ENCODE data around the gene MLLT1. TPM values are rescaled to one million over a fixed set of nuclear protein-coding genes. Genes with fewer than 3 reads are reported as not detected.

Gene MLLT1
- total and polyA plus RNA-seq, 2 of the 8 experiments (the other 6 are each of a cell fraction or from before 2014, with no cell fraction given): 18.8 to 45.1 TPM

DNA sequence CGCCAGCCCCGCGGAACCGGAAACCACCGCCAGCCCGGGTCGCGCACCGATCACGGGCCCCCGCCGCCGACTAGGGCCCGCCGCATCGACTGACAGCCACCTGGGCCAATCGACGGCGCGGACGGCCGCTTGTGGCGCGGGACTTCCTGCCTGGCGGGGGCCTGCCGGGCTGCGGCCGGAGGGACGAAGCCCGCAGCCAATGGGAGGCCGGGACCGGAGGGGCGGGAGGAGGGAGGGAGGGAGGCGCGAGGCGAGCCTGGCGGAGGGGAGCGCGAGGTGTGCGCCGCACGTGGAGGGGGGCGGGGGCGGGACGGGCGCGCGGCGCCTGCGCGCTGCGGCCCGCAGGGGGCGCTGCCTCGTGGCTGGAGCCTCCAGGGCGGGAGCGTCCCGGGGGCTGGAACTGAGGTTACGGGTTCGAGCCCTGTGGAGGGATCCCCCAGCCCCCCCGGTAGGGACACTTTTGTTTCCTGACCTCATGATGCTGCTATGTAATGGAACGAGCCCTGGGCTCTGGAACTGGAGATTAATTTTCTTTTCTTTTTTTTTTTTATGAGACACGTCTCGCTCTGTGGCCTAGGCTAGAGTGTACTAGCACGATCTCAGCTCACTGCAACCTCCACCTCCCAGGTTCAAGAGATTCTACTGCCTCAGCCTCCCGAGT, at the start of gene MLLT1 (continued):
- TF ChIP-seq SP4 (IDR thresholded peaks at IDR 0.05; ENCODE audit: low read length) (no peak), SUZ12 (IDR thresholded peaks at IDR 0.05; ENCODE audit: low read length) (no peak), HDAC6 (IDR thresholded peaks at IDR 0.05; ENCODE audit: low read depth, low read length) (no peak), KDM4A (IDR thresholded peaks at IDR 0.05; ENCODE audit: low read depth, low read length, severe bottlenecking) (peak; percentile 45), SRF (IDR thresholded peaks at IDR 0.05; ENCODE audit: low read depth, low read length) (no peak), EP300 (IDR thresholded peaks at IDR 0.05; ENCODE audit: borderline replicate concordance in 1 of 2, low read depth in 2 of 2, low read length in 2 of 2) (no peak), SIRT6 (IDR thresholded peaks at IDR 0.05; ENCODE audit: low read length) (no peak), CHD2 (IDR thresholded peaks at IDR 0.05; ENCODE audit: low read length) (peak; percentile 85), RXRA (IDR thresholded peaks at IDR 0.05; ENCODE audit: insufficient read depth, low read depth, low read length) (no peak), ASH2L (IDR thresholded peaks at IDR 0.05; ENCODE audit: low read length) (no peak)
- TF ChIP-seq, protein P1, sequence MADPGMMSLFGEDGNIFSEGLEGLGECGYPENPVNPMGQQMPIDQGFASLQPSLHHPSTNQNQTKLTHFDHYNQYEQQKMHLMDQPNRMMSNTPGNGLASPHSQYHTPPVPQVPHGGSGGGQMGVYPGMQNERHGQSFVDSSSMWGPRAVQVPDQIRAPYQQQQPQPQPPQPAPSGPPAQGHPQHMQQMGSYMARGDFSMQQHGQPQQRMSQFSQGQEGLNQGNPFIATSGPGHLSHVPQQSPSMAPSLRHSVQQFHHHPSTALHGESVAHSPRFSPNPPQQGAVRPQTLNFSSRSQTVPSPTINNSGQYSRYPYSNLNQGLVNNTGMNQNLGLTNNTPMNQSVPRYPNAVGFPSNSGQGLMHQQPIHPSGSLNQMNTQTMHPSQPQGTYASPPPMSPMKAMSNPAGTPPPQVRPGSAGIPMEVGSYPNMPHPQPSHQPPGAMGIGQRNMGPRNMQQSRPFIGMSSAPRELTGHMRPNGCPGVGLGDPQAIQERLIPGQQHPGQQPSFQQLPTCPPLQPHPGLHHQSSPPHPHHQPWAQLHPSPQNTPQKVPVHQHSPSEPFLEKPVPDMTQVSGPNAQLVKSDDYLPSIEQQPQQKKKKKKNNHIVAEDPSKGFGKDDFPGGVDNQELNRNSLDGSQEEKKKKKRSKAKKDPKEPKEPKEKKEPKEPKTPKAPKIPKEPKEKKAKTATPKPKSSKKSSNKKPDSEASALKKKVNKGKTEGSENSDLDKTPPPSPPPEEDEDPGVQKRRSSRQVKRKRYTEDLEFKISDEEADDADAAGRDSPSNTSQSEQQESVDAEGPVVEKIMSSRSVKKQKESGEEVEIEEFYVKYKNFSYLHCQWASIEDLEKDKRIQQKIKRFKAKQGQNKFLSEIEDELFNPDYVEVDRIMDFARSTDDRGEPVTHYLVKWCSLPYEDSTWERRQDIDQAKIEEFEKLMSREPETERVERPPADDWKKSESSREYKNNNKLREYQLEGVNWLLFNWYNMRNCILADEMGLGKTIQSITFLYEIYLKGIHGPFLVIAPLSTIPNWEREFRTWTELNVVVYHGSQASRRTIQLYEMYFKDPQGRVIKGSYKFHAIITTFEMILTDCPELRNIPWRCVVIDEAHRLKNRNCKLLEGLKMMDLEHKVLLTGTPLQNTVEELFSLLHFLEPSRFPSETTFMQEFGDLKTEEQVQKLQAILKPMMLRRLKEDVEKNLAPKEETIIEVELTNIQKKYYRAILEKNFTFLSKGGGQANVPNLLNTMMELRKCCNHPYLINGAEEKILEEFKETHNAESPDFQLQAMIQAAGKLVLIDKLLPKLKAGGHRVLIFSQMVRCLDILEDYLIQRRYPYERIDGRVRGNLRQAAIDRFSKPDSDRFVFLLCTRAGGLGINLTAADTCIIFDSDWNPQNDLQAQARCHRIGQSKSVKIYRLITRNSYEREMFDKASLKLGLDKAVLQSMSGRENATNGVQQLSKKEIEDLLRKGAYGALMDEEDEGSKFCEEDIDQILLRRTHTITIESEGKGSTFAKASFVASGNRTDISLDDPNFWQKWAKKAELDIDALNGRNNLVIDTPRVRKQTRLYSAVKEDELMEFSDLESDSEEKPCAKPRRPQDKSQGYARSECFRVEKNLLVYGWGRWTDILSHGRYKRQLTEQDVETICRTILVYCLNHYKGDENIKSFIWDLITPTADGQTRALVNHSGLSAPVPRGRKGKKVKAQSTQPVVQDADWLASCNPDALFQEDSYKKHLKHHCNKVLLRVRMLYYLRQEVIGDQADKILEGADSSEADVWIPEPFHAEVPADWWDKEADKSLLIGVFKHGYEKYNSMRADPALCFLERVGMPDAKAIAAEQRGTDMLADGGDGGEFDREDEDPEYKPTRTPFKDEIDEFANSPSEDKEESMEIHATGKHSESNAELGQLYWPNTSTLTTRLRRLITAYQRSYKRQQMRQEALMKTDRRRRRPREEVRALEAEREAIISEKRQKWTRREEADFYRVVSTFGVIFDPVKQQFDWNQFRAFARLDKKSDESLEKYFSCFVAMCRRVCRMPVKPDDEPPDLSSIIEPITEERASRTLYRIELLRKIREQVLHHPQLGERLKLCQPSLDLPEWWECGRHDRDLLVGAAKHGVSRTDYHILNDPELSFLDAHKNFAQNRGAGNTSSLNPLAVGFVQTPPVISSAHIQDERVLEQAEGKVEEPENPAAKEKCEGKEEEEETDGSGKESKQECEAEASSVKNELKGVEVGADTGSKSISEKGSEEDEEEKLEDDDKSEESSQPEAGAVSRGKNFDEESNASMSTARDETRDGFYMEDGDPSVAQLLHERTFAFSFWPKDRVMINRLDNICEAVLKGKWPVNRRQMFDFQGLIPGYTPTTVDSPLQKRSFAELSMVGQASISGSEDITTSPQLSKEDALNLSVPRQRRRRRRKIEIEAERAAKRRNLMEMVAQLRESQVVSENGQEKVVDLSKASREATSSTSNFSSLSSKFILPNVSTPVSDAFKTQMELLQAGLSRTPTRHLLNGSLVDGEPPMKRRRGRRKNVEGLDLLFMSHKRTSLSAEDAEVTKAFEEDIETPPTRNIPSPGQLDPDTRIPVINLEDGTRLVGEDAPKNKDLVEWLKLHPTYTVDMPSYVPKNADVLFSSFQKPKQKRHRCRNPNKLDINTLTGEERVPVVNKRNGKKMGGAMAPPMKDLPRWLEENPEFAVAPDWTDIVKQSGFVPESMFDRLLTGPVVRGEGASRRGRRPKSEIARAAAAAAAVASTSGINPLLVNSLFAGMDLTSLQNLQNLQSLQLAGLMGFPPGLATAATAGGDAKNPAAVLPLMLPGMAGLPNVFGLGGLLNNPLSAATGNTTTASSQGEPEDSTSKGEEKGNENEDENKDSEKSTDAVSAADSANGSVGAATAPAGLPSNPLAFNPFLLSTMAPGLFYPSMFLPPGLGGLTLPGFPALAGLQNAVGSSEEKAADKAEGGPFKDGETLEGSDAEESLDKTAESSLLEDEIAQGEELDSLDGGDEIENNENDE (IDR thresholded peaks at IDR 0.05; ENCODE audit: insufficient replicate concordance, low read length): no peak
